Right lobe of liver (tissue), 6 donors: ENCODE results near the gene PRKCA. TPM values are rescaled to one million over a fixed set of nuclear protein-coding genes. Genes with fewer than 3 reads are reported as not detected.

ENCODE experiments used
- ATAC-seq, 4 donors: fragments of 200-7000 bp; cut with Tn5 transposase; one replicate each; pipeline ENCODE4 v1.9.1; 2020; ENCODE audit warnings: mild to moderate bottlenecking in 4 of 4, moderate library complexity in 4 of 4
- DNase-seq, 3 donors: peaks; one replicate each; pipeline ENCODE4 v3.0.0-alpha.2; 2020
- H3K27ac ChIP-seq, 3 donors: fragments of 200-600 bp; one replicate each; pipeline ENCODE4 v1.8.0; 2022
- H3K27me3 ChIP-seq, 2 donors: fragments of 200-600 bp; one replicate each; pipeline ENCODE4 v1.8.0; 2022
- H3K36me3 ChIP-seq, 4 donors: fragments of 200-600 bp; sonication (generic) in 1 of 4; one replicate each; pipeline versions ENCODE4 v1.5.1 to v1.8.0; 2017 to 2022; ENCODE audit warnings: control low read depth in 1 of 4
- H3K4me1 ChIP-seq, 4 donors: fragments of 200-600 bp; sonication (generic) in 1 of 4; one replicate each; pipeline versions ENCODE4 v1.5.1 to v1.8.0; 2017 to 2022; ENCODE audit warnings: control low read depth in 1 of 4
- H3K4me3 ChIP-seq, 3 donors: fragments of 200-600 bp; one replicate each; pipeline ENCODE4 v1.8.0; 2022
- H3K9me3 ChIP-seq, 4 donors: fragments of 200-600 bp; sonication (generic) in 1 of 4; one replicate each; pipeline versions ENCODE4 v1.5.1 to v1.8.0; 2017 to 2022; ENCODE audit warnings: control low read depth in 1 of 4
- CTCF ChIP-seq, 4 donors: fragments of 200-600 bp in 3 of 4; fragments of 450-650 bp in 1 of 4; IDR thresholded peaks; one replicate each; pipeline versions ENCODE4 v1.5.1 to v1.8.0; 2016 to 2022; ENCODE audit warnings: antibody characterized with exemption in 4 of 4, mild to moderate bottlenecking in 2 of 4
- POLR2A ChIP-seq: fragments of 450-650 bp; IDR thresholded peaks from one replicate; pipeline ENCODE4 v1.6.1; 2017; ENCODE audit warnings: antibody characterized with exemption, mild to moderate bottlenecking
- WGBS: methylation state at CpG from one replicate; pipeline ENCODE4 v1.1.6; 2018; ENCODE audit warnings: low coverage, low lambda C conversion rate; ENCODE audit not compliant: insufficient coverage; ENCODE audit errors: missing lambda C conversion rate; 5-methylcytosine and 5-hydroxymethylcytosine counted together
- intact Hi-C, 2 donors: fragments of 100-400 bp; cut with DNase I; formaldehyde crosslinking; loops; one replicate each; pipeline versions ENCODE4 v1.11.2 to v1.14.1; 2022
- total RNA-seq, 6 experiments: library from RNA; depleted of rRNA in 2 of 6; stranded (reverse); fragments of >200 nt in 2 of 6; fragmentation: NEBNext Ultra II Directional in 3 of 6; extraction: Animal tissue kit (Norgen Biotek cat#: 25700) in 3 of 6; gene quantifications; one replicate each; pipeline versions ENCODE4 v1.1.0 to v1.2.4, GENCODE V29; 2016 to 2023
- donor health status: DM: no; HTN: yes; CAD: no.
- donor health status: DM: no; HTN: no; CAD: no.
- donor health status: DM: no; HTN: no; CAD: no.
- donor health status: DM: no; HTN: yes; CAD: no.
- donor health status: DM: no; HTN: yes; CAD: no.

The PRKCA gene
- total RNA-seq, 6 experiments from 2014 or later, result 11.7 to 23.0 (median 18.7) TPM

GRCh38 chr17:66406701-66407644, 104.6 kb downstream of the PRKCA start:
- H3K27me3 ChIP-seq, result no peaks in the 10 kb centered on the region

GRCh38 chr17:66407864-66408263, 105.5 kb downstream of the PRKCA start:
- no peak for TF ChIP-seq POLR2A
- no peak for TF ChIP-seq CTCF (IDR thresholded peaks at IDR 0.05)
- Histone ChIP-seq H3K4me3 (no peak overlapping the region), H3K27me3 (no peaks in the 10 kb centered on the region), H3K36me3 (no peaks in the 10 kb centered on the region), H3K27ac (no peak overlapping the region), H3K4me1 (peaks cover 0 to 11% (median 5%) of the 10 kb centered on the region in 4 donors), H3K9me3 (no peaks in the 10 kb centered on the region)
- 93% methylated on average over 4 of the region's 4 CpGs for WGBS
- intact Hi-C loops, result no loop called here
- DNase-seq, result no peak
- ATAC-seq, result no peak

More at GRCh38 chr17:66406701-66407644, 104.6 kb downstream of the PRKCA start:
- no peaks in the 10 kb centered on the region for H3K9me3 ChIP-seq
- H3K36me3 ChIP-seq, result no peaks in the 10 kb centered on the region
- DNase-seq (no peak), ATAC-seq (no peak)
- H3K4me3 ChIP-seq, result no peak overlapping the region
- H3K4me1 ChIP-seq, result peaks cover 0 to 10% (median 5%) of the 10 kb centered on the region in 4 donors
- no peak overlapping the region for H3K27ac ChIP-seq
- 57% methylated on average over 10 of the region's 12 CpGs for WGBS
- no peak for TF ChIP-seq POLR2A
- no peak for TF ChIP-seq CTCF (IDR thresholded peaks at IDR 0.05)
- intact Hi-C loops, result no loop called here

- Histone ChIP-seq H3K27ac (no peak overlapping the region), H3K27me3 (no peaks in the 10 kb centered on the region), H3K9me3 (no peaks in the 10 kb centered on the region), H3K4me3 (no peak overlapping the region), H3K4me1 (peaks cover 0 to 39% (median 14%) of the 10 kb centered on the region in 4 donors), H3K36me3 (no peaks in the 10 kb centered on the region)
- DNase-seq (no peak), ATAC-seq (no peak)
- 80% methylated on average over 6 of the region's 6 CpGs for WGBS
- intact Hi-C loops, result no loop called here
- TF ChIP-seq CTCF (IDR thresholded peaks at IDR 0.05), result no peak
- no peak for TF ChIP-seq POLR2A
These were observed 109.1 kb downstream of the PRKCA start for GRCh38 chr17:66411520-66411919.

- Histone ChIP-seq H3K9me3 (no peaks in the 10 kb centered on the region), H3K27me3 (no peaks in the 10 kb centered on the region), H3K36me3 (no peaks in the 10 kb centered on the region), H3K4me1 (peaks cover 0 to 50% (median 20%) of the 10 kb centered on the region in 4 donors), H3K27ac (no peak overlapping the region), H3K4me3 (no peak overlapping the region)
- DNase-seq (no peak), ATAC-seq (no peak)
- no peak for TF ChIP-seq POLR2A
- no peak for TF ChIP-seq CTCF (IDR thresholded peaks at IDR 0.05)
- 61% methylated on average over 6 of the region's 8 CpGs for WGBS
- intact Hi-C loops, result no loop called here
These were observed 110.6 kb downstream of the PRKCA start for GRCh38 chr17:66412857-66413558.
